Endothelial cell (in vitro differentiated cells): ENCODE results near the gene GGACT. TPM values are rescaled to one million over a fixed set of nuclear protein-coding genes. Genes with fewer than 3 reads are reported as not detected.
"Not testable (repeated sequence)": the region's sequence is repeated elsewhere in the genome, so short reads cannot be mapped to it uniquely, and the experiment has no call there.

Source experiments
- DNase-seq: peaks from one replicate; pipeline ENCODE4 v3.0.0; 2021; ENCODE audit warnings: low spot score
- H3K27ac Mint-ChIP-seq: one replicate; pipeline ENCODE4 v1.8.0; 2021; ENCODE audit warnings: mixed read lengths, inconsistent platforms; ENCODE audit not compliant: unreplicated experiment
- H3K27me3 Mint-ChIP-seq: one replicate; pipeline ENCODE4 v1.8.0; 2021; ENCODE audit warnings: mild to moderate bottlenecking, moderate library complexity, mixed read lengths, inconsistent platforms; ENCODE audit not compliant: unreplicated experiment
- H3K36me3 Mint-ChIP-seq: one replicate; pipeline ENCODE4 v1.8.0; 2021; ENCODE audit warnings: mild to moderate bottlenecking, low read depth, mixed read lengths, inconsistent platforms; ENCODE audit not compliant: unreplicated experiment
- H3K4me1 Mint-ChIP-seq: one replicate; pipeline ENCODE4 v1.8.0; 2021; ENCODE audit warnings: mild to moderate bottlenecking, mixed read lengths, inconsistent platforms; ENCODE audit not compliant: unreplicated experiment
- H3K4me3 Mint-ChIP-seq: one replicate; pipeline ENCODE4 v1.8.0; 2021; ENCODE audit warnings: mild to moderate bottlenecking, mixed read lengths, inconsistent platforms; ENCODE audit not compliant: unreplicated experiment
- H3K9me3 Mint-ChIP-seq: one replicate; pipeline ENCODE4 v1.8.0; 2021; ENCODE audit warnings: mixed read lengths, inconsistent platforms; ENCODE audit not compliant: unreplicated experiment
- CTCF ChIP-seq: fragments of 200-600 bp; sonication (generic); IDR thresholded peaks from one replicate; pipeline ENCODE4 v1.5.0; 2021; ENCODE audit warnings: antibody characterized with exemption; ENCODE audit not compliant: unreplicated experiment
- total RNA-seq: library from RNA; stranded (reverse); fragmentation: NEBNext Ultra II Directional; extraction: Animal tissue kit (Norgen Biotek cat#: 25700); gene quantifications from one replicate; pipeline ENCODE4 v1.2.1, GENCODE V29; 2021; ENCODE audit not compliant: unreplicated experiment

Gene GGACT
- total RNA-seq, 1 donor from 2014 or later = 7.0 TPM

- DNase-seq = no peak
Measured at GRCh38 chr13:100581504-100581903, 7.1 kb downstream of the GGACT start.

GRCh38 chr13:100581030-100581429, 7.6 kb downstream of the GGACT start:
- TF ChIP-seq CTCF = no peak
- Mint-ChIP-seq H3K36me3 (peaks cover 18% of the 10 kb centered on the region), H3K4me1 (no peaks in the 10 kb centered on the region), H3K4me3 (peak overlapping the region; percentile 48), H3K27me3 (no peaks in the 10 kb centered on the region), H3K27ac (no peak overlapping the region), H3K9me3 (peaks cover 3% of the 10 kb centered on the region)
- no peak for DNase-seq

More at GRCh38 chr13:100581504-100581903, 7.1 kb downstream of the GGACT start:
- Mint-ChIP-seq H3K4me1 (no peaks in the 10 kb centered on the region), H3K27me3 (no peaks in the 10 kb centered on the region), H3K27ac (no peak overlapping the region), H3K36me3 (peaks cover 18% of the 10 kb centered on the region), H3K4me3 (no peak overlapping the region), H3K9me3 (peaks cover 3% of the 10 kb centered on the region)
- no peak for TF ChIP-seq CTCF

DNA sequence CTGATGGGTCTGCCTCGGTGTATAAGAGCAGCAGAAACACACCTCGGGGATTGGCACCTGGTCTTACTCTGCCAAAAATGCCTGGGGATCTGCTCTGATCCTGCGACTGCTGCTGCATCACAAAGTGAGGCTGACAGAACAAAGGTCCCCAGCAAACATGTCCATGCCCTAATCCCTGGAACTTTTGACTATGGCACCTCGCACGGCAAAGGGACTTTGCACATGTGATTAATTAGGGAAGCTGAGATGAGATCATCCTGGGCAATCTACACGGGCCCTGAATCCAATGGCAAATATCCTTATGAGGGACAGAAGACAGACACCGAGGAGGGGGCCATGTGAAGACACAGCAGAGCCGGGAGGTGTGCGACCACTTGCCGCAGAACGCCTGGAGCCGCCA, 8.5 kb downstream of the GGACT start:
- TF ChIP-seq CTCF = no peak
- Mint-ChIP-seq H3K4me3 (no peak overlapping the region), H3K36me3 (peaks cover 18% of the 10 kb centered on the region), H3K4me1 (no peaks in the 10 kb centered on the region), H3K27me3 (no peaks in the 10 kb centered on the region), H3K27ac (no peak overlapping the region), H3K9me3 (peaks cover 3% of the 10 kb centered on the region)
- no peak for DNase-seq

DNA sequence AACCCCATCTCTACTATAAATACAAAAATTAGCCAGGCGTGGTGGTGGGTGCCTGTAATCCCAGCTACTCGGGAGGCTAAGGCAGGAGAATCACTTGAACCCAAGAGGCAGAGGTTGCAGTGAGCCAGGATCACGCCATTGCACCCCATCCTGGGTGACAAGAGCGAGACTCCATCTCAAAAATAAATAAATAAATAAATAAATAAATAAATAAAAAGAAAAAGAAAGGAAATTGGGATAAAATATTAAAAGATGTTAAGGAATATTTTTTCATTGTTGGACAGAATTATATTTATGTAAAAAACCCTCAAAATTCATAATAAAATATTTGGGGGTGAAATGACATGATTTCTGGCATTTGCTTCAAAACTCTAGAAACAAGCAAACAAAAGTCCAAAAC, 11.3 kb downstream of the GGACT start:
- not testable (repeated sequence) for H3K27ac Mint-ChIP-seq, H3K4me3 Mint-ChIP-seq, DNase-seq, H3K27me3 Mint-ChIP-seq, H3K4me1 Mint-ChIP-seq, H3K9me3 Mint-ChIP-seq
- H3K36me3 Mint-ChIP-seq = peaks cover 15% of the 10 kb centered on the region

GRCh38 chr13:100573121-100573520, 15.5 kb downstream of the GGACT start:
- H3K36me3 Mint-ChIP-seq = peaks cover 4% of the 10 kb centered on the region
- no peak overlapping the region for H3K4me3 Mint-ChIP-seq
- DNase-seq = peak; percentile 75
- H3K27ac Mint-ChIP-seq = no peak overlapping the region
- H3K4me1 Mint-ChIP-seq = no peaks in the 10 kb centered on the region
- H3K27me3 Mint-ChIP-seq = peaks cover 2% of the 10 kb centered on the region
- TF ChIP-seq CTCF = peak; percentile 75
- H3K9me3 Mint-ChIP-seq = no peaks in the 10 kb centered on the region

GRCh38 chr13:100566543-100566942, 22.0 kb downstream of the GGACT start:
- Mint-ChIP-seq H3K27ac (no peak overlapping the region), H3K36me3 (peaks cover 15% of the 10 kb centered on the region), H3K27me3 (peaks cover 5% of the 10 kb centered on the region), H3K4me3 (no peak overlapping the region), H3K9me3 (no peaks in the 10 kb centered on the region), H3K4me1 (no peaks in the 10 kb centered on the region)
- DNase-seq = no peak
- TF ChIP-seq CTCF = no peak
